Omental fat pad (tissue), 4 donors: Measurements from ENCODE around the gene DNAJC16. TPM values are rescaled to one million over a fixed set of nuclear protein-coding genes. Genes with fewer than 3 reads are reported as not detected.

Experiments used
- ATAC-seq: fragments of 150-250 bp; one replicate; pipeline ENCODE4 v1.9.1; 2016; ENCODE audit warnings: mild to moderate bottlenecking, moderate library complexity; ENCODE audit not compliant: low FRiP score
- DNase-seq: peaks from one replicate; pipeline ENCODE4 v3.0.0-alpha.2; 2019; ENCODE audit warnings: low spot score
- total RNA-seq, 4 donors: library from RNA; depleted of rRNA; stranded (reverse); fragments of >200 nt; gene quantifications; one replicate each; pipeline ENCODE4 v1.1.0, GENCODE V29; 2016
- TF ChIP-seq, protein P1 (sequence below), 3 donors: fragments of 450-650 bp; IDR thresholded peaks; one replicate each; pipeline ENCODE4 v1.5.1; 2016 to 2017; ENCODE audit warnings: antibody characterized with exemption in 3 of 3, mild to moderate bottlenecking in 3 of 3, moderate library complexity in 2 of 3

DNAJC16 gene
- total RNA-seq, 4 donors from 2014 or later = 13.2 to 19.7 (median 15.1) TPM

DNA sequence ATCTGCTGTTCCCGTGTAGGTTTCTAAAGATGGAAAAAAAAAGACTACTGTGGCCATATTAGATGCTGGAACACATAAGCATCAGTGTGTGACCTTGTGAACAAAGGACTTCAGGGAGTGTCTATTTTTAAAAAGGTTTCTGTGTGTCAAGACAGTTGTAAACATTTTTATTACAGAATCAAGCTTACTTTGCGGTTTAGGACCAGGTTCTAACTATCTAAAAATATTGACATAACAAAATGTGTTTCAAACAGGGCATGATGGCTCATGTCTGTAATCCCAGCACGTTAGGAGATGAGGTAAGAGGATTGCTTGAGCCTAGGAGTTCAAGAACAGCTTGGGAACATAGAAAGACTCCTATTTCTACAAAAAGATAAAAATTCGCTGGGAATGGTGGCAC, 83.5 kb downstream of the DNAJC16 start:
- DNase-seq (no peak), ATAC-seq (no peak)
- TF ChIP-seq, protein P1, sequence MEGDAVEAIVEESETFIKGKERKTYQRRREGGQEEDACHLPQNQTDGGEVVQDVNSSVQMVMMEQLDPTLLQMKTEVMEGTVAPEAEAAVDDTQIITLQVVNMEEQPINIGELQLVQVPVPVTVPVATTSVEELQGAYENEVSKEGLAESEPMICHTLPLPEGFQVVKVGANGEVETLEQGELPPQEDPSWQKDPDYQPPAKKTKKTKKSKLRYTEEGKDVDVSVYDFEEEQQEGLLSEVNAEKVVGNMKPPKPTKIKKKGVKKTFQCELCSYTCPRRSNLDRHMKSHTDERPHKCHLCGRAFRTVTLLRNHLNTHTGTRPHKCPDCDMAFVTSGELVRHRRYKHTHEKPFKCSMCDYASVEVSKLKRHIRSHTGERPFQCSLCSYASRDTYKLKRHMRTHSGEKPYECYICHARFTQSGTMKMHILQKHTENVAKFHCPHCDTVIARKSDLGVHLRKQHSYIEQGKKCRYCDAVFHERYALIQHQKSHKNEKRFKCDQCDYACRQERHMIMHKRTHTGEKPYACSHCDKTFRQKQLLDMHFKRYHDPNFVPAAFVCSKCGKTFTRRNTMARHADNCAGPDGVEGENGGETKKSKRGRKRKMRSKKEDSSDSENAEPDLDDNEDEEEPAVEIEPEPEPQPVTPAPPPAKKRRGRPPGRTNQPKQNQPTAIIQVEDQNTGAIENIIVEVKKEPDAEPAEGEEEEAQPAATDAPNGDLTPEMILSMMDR (IDR thresholded peaks at IDR 0.05) = no peak

DNA sequence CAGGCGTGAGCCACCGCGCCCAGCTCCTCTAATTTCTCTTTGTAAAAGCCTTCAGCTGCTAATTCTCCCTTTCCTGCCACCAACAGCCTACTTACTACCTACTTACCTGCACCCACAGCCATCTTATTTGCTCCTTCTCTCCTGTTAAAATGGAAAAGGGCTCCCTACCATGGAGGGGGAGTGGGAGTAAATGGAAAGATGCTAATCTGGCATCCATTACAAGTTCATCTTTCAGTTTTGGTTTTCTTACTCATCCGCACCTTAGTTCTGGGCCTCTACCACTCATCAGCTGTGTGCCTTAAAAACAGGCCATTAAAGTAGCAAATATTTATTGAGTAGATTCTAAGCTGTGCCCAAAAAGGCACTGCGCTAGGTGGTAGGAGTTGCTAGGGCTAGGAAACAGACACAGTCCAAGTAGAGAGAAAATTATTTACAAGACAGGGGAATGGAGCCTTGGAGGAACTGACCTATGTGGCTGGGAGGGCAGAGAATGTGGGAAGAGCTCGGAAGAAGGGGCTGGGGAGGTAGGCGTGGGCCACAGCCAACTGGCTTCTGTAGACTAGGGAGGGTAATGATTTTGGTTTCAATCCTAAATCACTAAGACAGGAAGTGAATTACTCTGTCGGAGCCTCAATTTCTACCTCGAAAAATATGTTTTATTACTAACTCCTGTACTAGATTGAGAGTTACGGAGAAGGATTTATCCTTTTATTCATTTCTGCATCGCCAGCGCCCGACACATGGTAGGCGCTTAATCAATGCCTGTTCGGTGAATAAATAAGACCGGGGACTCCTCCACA, 89.9 kb downstream of the DNAJC16 start:
- TF ChIP-seq, protein P1 (IDR thresholded peaks at IDR 0.05) = no peak
- ATAC-seq (peak; percentile 35), DNase-seq (no peak)

DNA sequence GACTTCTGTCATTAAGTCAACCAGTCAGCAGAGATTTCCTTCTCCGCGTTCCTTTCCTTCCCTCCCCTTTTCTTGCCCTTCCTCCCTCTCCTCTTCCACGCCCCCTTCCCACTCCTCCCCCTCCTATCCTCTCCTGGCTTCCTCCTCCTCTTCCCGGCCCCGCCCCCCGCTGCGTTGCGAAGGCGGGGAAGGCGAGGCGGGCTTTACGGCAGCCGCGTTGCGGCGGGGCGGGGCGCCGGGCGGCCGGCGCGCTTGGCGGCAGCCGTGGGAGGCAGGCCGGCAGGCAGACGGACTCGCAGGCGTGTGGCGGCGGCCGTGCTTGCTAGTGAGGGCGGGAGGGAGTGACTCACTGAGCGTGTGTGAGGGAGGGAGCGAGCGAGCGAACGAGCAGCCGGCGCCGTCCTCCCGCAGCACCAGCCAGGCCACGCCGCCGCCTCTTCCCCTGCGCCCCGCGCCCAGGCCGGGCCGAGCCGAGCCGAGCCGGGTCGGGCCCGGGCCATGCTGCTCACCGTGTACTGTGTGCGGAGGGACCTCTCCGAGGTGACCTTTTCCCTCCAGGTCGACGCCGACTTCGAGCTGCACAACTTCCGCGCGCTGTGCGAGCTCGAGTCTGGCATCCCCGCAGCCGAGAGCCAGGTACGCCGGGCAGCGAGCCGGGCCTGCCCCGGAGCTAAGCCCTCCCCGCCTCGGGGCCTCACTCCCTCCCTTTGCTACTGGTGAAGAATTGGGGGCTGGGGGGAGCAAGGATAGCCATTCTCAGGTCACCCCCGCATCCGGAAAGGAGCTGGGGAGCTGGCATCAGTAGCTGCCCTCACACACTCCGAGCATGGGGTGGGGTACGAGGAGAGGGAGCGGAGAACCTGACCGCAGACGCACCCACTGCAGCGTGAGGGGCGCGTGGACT, 90.8 kb downstream of the DNAJC16 start, which contains the start of gene DDI2:
Gene DDI2, plus strand, starts transcription at position 286 of the 904 bp plus-strand sequence. Its CDS starts 213 bp downstream, at position 499.
- TF ChIP-seq, protein P1 (IDR thresholded peaks at IDR 0.05) = no peak
- DNase-seq (peak; percentile 89), ATAC-seq (peak; percentile 97)

DNA sequence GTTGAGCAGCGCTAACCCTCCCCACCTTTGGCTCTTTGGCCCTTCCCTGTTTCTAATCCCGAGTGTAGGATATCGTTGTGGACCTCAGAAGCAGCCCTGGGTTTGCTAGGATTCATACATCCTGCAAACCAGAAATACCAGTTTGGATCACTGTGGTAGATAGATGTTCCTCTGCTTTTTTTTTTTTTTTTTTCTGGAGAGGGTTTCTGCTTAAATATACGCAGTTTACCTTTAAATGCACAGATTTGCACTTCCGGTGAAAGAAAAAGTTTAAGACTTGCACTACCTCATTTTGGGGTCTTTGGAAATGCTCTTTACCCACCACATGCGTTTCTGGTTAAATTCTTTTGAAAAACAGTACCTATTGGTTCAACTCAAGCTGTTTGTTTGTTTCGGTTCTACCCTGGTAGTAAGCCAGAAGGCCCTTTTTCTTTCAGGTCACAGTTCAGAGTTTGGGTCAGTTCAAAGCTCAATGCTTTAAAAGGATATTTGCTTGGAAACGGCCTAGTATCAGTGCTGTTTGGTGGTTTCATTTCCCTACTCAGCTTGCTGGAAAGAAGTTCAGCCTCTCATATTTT, 91.5 kb downstream of the DNAJC16 start:
- TF ChIP-seq, protein P1 (IDR thresholded peaks at IDR 0.05) = no peak
- ATAC-seq = no peak
- DNase-seq = no peak

DNA sequence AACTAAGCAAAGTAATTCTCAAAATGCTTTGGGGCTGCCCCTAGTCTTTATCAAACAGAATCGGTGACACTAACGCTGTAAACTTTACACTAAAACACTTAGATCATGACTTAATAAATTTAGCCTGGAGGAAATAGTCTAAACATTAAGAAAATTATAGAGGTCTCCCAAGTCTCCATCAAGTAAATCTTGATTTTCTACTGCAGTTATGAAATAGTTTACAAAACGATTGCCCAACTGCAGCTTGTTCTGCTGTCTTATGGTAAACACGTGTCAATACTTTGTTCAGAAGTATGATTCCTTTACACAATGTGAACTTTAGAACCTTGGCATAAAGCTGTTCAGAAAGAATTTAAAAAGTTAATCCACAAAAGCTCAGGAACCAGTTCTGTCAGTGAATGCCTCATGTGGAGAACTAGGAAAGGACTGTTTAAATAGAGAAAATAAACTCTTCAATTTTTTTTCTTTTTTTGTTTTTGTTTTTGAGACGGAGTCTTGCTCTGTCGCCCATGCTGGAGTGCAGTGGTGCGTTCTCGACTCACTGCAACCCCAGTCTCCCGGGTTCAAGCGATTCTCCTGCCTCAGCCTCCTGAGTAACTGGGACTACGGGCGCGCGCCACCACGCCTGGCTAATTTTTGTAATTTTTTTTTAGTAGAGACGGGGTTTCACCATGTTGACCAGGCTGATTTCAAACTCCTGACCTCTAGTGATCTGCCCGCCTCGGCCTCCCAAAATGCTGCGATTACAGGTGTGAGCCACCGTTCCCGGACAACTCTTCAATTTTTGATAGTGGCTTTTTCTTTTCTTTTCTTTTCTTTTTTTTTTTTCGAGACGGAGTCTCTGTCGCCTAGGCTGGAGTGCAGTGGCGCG, 92.2 kb downstream of the DNAJC16 start:
- DNase-seq (no peak), ATAC-seq (no peak)
- TF ChIP-seq, protein P1 (IDR thresholded peaks at IDR 0.05) = no peak

DNA sequence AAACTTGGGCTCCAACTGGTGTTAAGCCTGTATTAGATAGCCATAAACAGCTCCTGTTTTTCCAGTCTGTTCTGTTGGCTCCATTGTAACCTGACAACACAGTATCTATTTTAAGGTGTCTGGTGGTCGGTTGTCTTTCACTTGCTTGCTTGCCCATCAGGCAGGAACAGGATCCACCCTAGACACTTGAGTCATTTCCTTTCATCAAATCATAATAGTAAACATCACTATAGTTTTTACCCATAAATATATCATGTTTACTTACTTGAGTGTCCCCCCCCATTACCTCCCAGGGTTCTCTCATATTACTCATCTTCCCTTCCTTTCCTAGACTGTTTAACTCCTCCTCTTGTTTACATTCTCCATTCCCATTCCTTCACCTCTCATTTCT, 93.5 kb downstream of the DNAJC16 start:
- ATAC-seq (no peak), DNase-seq (no peak)

More for the DNA sequence above, 93.5 kb downstream of the DNAJC16 start:
- TF ChIP-seq, protein P1 (IDR thresholded peaks at IDR 0.05) = no peak
